Measurements from ENCODE around the gene VPS51. TPM values are rescaled to one million over a fixed set of nuclear protein-coding genes. Genes with fewer than 3 reads are reported as not detected.

The VPS51 gene
- total and polyA plus RNA-seq, 10 of the 15 experiments (the other 5 are each of a cell fraction or from before 2014, with no cell fraction given): 1.5 to 279 (median 53.2) TPM

DNA sequence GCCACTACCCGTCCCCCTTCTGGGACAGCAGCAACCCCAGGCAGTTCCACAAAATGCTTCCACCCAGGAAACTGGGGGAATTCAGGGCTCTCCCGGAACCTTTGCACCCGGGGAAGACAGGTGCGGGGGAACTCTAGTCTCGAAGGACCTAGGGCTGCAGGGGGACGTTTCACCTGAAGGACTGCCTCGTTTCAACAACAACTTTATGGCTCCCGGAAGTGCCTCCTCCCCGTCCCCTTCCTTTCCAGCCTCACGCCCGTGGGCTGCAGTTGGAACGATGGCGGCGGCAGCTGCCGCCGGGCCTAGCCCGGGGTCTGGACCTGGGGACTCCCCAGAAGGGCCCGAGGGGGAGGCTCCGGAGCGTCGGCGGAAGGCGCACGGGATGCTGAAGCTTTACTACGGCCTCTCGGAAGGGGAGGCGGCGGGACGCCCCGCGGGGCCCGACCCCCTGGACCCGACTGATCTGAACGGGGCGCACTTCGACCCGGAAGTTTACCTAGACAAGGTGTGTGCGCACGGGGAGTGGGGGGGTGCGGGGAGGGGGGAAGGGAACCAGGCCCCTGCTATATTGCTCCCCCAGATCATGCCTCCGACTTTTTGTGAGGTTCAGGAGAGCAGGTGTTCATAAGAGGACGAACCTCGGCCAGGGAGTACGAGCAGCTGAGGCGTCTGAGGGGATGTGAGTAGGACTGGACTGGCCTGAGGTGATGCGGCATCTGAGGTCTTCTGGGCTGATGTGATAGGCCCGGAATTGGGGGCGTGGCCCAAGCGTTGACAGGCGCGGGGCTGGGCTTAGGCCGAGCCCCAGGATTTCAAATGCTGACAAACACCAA is at the start of gene VPS51 (continued):
- TF ChIP-seq, protein P1, sequence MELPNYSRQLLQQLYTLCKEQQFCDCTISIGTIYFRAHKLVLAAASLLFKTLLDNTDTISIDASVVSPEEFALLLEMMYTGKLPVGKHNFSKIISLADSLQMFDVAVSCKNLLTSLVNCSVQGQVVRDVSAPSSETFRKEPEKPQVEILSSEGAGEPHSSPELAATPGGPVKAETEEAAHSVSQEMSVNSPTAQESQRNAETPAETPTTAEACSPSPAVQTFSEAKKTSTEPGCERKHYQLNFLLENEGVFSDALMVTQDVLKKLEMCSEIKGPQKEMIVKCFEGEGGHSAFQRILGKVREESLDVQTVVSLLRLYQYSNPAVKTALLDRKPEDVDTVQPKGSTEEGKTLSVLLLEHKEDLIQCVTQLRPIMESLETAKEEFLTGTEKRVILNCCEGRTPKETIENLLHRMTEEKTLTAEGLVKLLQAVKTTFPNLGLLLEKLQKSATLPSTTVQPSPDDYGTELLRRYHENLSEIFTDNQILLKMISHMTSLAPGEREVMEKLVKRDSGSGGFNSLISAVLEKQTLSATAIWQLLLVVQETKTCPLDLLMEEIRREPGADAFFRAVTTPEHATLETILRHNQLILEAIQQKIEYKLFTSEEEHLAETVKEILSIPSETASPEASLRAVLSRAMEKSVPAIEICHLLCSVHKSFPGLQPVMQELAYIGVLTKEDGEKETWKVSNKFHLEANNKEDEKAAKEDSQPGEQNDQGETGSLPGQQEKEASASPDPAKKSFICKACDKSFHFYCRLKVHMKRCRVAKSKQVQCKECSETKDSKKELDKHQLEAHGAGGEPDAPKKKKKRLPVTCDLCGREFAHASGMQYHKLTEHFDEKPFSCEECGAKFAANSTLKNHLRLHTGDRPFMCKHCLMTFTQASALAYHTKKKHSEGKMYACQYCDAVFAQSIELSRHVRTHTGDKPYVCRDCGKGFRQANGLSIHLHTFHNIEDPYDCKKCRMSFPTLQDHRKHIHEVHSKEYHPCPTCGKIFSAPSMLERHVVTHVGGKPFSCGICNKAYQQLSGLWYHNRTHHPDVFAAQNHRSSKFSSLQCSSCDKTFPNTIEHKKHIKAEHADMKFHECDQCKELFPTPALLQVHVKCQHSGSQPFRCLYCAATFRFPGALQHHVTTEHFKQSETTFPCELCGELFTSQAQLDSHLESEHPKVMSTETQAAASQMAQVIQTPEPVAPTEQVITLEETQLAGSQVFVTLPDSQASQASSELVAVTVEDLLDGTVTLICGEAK (IDR thresholded peaks at IDR 0.05; ENCODE audit: borderline replicate concordance): peak; percentile 100
- TF ChIP-seq ATF7 (IDR thresholded peaks at IDR 0.05; ENCODE audit: low read depth) (peak; percentile 58), ESRRA (IDR thresholded peaks at IDR 0.05; ENCODE audit: low read length) (peak; percentile 75; the same call in 1 of the 2 replicates), ZNF622 (IDR thresholded peaks at IDR 0.05) (no peak), NFYA (IDR thresholded peaks at IDR 0.05; ENCODE audit: borderline replicate concordance, low read depth, low read length) (no peak), TCF12 (IDR thresholded peaks at IDR 0.05; ENCODE audit: low read depth, low read length) (peak; percentile 87), KLF5 (IDR thresholded peaks at IDR 0.05; ENCODE audit: partially characterized antibody) (peak; percentile 93), NR2F1 (conservative IDR thresholded peaks at IDR 0.05) (peak; percentile 72), RAD21 (IDR thresholded peaks at IDR 0.05; ENCODE audit: insufficient read depth, low read depth, low read length) (peak; percentile 11; the same call in 1 of the 2 replicates), ASH2L (IDR thresholded peaks at IDR 0.05; ENCODE audit: borderline replicate concordance, low read depth) (peak; percentile 90; the same call in 1 of the 2 replicates), ZBED1 (IDR thresholded peaks at IDR 0.05; ENCODE audit: borderline replicate concordance) (0 out of 2 replicates have a peak, but pooled peaks have one; percentile 51), MEF2B (IDR thresholded peaks at IDR 0.05; ENCODE audit: partially characterized antibody, poor library complexity, severe bottlenecking) (peak; percentile 68), CEBPB (IDR thresholded peaks at IDR 0.05; ENCODE audit: borderline replicate concordance in 1 of 2, low read depth in 2 of 2, low read length in 2 of 2) (0 out of 4 replicates have a peak, but pooled peaks of 1 of the 2 experiments have one; percentile 12), CBX3 (IDR thresholded peaks at IDR 0.05; ENCODE audit: borderline replicate concordance, low read depth) (no peak), CHD4 (IDR thresholded peaks at IDR 0.05) (no peak), SRF (IDR thresholded peaks at IDR 0.05; ENCODE audit: low read depth in 2 of 2, low read length in 2 of 2) (peak; percentile 50 to 96; a peak in 3 of 4 replicates), SMC3 (IDR thresholded peaks at IDR 0.05; ENCODE audit: borderline replicate concordance, low read length) (no peak), ZNF207 (IDR thresholded peaks at IDR 0.05; ENCODE audit: borderline replicate concordance) (peak; percentile 99)
- TF ChIP-seq, protein P2, sequence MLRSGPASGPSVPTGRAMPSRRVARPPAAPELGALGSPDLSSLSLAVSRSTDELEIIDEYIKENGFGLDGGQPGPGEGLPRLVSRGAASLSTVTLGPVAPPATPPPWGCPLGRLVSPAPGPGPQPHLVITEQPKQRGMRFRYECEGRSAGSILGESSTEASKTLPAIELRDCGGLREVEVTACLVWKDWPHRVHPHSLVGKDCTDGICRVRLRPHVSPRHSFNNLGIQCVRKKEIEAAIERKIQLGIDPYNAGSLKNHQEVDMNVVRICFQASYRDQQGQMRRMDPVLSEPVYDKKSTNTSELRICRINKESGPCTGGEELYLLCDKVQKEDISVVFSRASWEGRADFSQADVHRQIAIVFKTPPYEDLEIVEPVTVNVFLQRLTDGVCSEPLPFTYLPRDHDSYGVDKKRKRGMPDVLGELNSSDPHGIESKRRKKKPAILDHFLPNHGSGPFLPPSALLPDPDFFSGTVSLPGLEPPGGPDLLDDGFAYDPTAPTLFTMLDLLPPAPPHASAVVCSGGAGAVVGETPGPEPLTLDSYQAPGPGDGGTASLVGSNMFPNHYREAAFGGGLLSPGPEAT (IDR thresholded peaks at IDR 0.05; ENCODE audit: low read depth): peak; percentile 98
- TF ChIP-seq, protein P3, sequence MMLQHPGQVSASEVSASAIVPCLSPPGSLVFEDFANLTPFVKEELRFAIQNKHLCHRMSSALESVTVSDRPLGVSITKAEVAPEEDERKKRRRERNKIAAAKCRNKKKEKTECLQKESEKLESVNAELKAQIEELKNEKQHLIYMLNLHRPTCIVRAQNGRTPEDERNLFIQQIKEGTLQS (IDR thresholded peaks at IDR 0.05; ENCODE audit: borderline replicate concordance, extremely low read depth, low read depth, low read length): peak; percentile 48; the same call in 1 of the 2 replicates
- TF ChIP-seq, protein P4, sequence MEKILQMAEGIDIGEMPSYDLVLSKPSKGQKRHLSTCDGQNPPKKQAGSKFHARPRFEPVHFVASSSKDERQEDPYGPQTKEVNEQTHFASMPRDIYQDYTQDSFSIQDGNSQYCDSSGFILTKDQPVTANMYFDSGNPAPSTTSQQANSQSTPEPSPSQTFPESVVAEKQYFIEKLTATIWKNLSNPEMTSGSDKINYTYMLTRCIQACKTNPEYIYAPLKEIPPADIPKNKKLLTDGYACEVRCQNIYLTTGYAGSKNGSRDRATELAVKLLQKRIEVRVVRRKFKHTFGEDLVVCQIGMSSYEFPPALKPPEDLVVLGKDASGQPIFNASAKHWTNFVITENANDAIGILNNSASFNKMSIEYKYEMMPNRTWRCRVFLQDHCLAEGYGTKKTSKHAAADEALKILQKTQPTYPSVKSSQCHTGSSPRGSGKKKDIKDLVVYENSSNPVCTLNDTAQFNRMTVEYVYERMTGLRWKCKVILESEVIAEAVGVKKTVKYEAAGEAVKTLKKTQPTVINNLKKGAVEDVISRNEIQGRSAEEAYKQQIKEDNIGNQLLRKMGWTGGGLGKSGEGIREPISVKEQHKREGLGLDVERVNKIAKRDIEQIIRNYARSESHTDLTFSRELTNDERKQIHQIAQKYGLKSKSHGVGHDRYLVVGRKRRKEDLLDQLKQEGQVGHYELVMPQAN (conservative IDR thresholded peaks at IDR 0.05): peak; percentile 82

Measured in GM12878 (cell line).